GM18505 (cell line): ENCODE measurements around the gene ZNF606.

Experiments
- ATAC-seq: cut with Tn5 transposase; IDR thresholded peaks from one replicate; pipeline ENCODE4 v1.9.1; 2021; ENCODE audit not compliant: unreplicated experiment
- POLR2A ChIP-seq: IDR thresholded peaks from 4 replicates; pipeline ENCODE4 v1.6.1; 2011; ENCODE audit warnings: borderline replicate concordance; ENCODE audit not compliant: insufficient read depth, insufficient read length; ENCODE audit errors: extremely low read depth

Gene ZNF606

GRCh38 chr19:57934820-57935665 lies 67.6 kb downstream of the ZNF606 start, which contains the start of gene ZNF418:
Gene ZNF418 (minus strand): TSS chr19:57935402. CDS start chr19:57933822, 1,580 bp downstream.
- no peak for TF ChIP-seq POLR2A
- ATAC-seq: no peak

DNA sequence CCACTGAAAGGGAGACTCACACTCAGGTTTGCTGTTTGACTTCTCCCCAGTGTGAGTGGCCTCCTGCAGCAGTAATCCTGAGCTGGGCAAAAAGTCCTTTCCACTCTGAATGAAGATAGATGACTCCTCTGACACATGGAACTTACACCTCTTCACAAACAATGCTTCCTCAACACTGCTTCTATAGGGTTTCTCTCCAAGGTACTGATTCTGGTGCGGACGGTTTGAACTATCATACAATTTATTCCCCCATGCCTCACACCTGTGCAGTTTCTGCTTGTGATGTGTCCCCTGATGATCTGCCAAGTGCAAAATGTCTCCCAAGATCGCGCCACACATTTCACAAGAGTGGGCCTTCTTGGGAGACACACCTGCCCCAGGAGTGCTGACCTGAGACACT lies 75.0 kb downstream of the ZNF606 start:
- no peak for TF ChIP-seq POLR2A
- ATAC-seq: no peak
